Stimulated activated CD8-positive, alpha-beta memory T cell treated with anti-CD3 and anti-CD28 coated beads, Interleukin-2, amount 100 ng/mL, for 48 hours (primary cell): ENCODE data around the gene DLGAP4.
"Not testable (repeated sequence)": the region's sequence is repeated elsewhere in the genome, so short reads cannot be mapped to it uniquely, and the experiment has no call there.

Experiments used
- DNase-seq, 2 donors: peaks; one replicate each; pipeline ENCODE4 v3.0.0-alpha.2; 2020; ENCODE audit warnings: low read depth in 2 of 2

The DLGAP4 gene

DNA sequence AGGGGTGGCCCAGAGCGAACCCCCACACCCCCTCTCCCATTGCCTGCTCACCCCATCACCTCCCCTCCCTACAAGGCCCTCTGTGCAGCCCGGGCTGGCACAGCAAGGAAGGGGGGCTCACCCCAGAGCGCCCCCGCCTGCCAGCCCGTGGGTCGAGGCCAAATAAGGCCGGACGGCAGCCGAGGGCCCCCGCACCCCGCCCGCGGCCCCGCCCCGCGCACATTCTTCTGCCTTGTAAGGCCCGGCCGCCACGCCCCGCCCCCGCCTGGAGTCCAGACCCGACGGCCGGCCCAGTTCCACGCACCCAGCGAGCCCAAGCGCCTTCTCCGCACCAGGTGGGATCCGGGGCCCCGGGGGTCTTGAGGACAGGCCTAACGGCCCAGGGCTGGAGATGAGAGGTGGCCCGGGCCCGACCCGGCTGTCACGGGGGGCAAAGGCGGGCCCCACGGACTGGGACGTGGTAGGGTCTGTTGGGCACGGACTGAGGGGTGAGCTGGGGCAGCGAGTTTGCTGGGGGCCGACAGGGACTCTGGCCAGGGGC is 235.2 kb downstream of the DLGAP4 start, which contains the start of gene MYL9:
Gene MYL9 (plus strand): TSS at position 293 of the 541 bp plus-strand sequence. CDS start 3,366 bp downstream, outside the sequence.
- no peak for DNase-seq

DNA sequence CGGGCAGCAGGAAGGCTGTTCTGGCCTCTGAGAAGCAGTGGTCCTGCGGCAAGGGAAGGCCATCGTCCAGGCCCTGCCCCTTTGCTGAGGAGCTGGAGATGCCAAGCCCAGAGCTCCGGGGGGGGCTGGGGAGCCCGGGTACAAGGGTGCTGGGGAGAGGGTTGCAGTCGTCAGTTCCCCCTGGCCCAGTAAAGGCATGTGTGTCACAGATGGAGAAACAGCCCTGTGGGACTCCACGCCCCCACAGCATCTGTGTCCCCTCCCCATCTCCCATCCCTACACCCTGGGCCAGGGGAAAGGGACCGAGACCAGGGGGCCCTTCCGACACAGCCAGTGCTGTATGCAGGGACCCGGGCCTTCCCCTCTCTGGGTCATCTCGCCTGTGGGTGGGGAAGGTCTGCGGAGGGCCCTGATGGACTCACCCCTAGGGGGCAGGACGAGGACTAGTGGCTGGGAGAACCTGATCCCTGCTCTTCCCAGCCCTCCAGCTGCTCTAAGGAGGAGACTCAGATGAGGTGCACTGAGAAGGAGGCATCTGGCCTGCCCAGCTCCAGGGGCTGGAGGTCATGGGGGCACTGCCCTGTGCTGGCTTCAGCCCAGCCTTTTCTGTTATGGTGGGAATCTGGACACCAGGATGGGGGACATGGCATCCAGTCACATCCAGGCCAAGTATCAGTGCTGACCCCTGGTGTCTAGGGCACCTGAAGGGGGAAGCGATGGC is 235.8 kb downstream of the DLGAP4 start:
- no peak for DNase-seq

- no peak for DNase-seq
Measured at GRCh38 chr20:36542516-36543183, 236.5 kb downstream of the DLGAP4 start.

- no peak for DNase-seq
Measured at GRCh38 chr20:36543184-36544133, 237.3 kb downstream of the DLGAP4 start.

DNA sequence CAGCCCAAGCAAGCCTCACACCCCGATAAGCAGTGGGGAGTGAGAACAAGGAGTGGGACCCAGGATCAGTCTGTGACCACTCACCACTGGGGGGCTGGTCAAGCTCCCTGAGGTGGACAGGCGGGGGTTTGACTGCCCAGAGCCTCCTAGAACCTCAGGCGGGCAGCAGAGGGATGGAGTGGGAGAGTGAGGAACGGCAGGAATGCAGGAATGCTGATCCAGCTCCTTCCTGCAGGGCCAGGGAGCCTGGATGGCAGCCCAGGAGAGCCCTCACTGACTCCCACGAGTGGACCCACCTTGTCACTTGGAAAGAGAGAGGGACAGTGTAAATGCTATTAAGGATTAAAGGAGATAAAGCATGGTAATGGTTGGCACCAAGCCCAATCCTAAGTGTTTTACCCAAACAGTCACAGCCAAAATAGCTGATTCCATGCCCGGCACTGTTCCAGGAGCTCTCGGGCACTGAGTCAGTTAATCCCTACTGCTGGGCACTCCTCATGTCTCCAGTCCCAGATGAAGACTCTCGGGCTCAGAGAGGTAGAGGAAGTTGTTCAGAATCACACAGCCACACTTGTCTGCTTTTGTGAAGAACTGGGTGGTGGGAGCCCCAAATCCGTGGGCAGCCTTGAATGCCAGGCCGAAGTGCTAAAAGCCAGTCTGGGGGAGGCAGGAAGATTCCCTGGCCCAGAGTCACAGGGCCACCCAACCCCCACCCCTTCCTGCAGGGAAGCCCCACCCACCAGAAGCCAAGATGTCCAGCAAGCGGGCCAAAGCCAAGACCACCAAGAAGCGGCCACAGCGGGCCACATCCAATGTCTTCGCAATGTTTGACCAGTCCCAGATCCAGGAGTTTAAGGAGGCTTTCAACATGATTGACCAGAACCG is 238.2 kb downstream of the DLGAP4 start:
- no peak for DNase-seq

DNA sequence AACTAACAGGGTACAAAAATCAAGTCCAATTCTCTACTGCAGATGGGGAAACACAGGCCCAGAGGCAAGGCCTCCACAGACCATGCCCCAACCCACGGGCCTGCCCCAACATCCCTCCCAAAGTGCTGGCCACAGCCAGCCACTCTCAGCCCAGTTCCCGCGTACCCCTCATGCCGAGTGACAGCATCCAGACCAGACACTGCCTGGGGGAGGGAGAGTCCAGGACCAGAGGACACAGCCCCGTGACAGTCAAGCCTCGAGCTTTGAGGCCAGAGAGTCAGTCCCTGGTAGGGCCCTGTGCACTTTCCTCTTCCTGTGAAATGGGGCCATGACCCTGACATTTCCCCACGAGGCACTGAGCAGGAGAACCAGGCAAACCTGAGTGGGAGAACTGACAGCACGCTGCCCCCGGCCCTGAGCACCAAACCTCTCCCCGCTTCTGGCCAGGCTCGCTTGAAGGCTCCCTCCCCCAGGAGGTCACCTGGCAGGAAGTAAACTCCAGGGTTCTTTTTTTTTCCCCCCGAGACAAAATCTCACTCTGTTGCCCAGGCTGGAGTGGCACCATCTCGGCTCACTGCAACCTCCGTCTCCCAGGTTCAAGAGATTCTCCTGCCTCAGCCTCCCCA is 240.1 kb downstream of the DLGAP4 start:
- no peak for DNase-seq

- DNase-seq: no peak
Measured at GRCh38 chr20:36547186-36548005, 241.3 kb downstream of the DLGAP4 start.

GRCh38 chr20:36548006-36548315 is 241.8 kb downstream of the DLGAP4 start:
- DNase-seq: no peak

DNA sequence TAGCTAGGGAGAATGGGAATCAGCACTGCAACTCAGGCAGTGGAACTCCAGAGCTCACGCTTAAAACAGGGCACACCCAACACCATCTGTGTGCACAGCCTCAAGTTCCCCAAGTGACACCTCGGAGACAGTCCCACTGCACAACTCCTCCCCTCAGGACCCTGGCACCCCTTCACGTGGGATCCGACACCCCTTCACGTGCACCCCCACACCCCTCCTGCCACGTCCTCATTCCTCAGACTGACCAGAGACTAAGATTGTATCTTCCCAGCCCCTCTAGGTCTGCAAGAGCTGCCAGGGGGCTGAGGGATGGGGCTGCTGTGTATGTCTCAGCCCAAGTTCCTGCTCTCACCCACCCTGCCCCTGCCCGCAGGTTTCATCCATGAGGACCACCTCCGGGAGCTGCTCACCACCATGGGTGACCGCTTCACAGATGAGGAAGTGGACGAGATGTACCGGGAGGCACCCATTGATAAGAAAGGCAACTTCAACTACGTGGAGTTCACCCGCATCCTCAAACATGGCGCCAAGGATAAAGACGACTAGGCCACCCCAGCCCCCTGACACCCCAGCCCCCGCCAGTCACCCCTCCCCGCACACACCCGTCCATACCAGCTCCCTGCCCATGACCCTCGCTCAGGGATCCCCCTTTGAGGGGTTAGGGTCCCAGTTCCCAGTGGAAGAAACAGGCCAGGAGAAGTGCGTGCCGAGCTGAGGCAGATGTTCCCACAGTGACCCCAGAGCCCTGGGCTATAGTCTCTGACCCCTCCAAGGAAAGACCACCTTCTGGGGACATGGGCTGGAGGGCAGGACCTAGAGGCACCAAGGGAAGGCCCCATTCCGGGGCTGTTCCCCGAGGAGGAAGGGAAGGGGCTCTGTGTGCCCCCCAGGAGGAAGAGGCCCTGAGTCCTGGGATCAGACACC is 242.8 kb downstream of the DLGAP4 start:
- no peak for DNase-seq

- no peak for DNase-seq
Measured at GRCh38 chr20:36549628-36549941, 243.4 kb downstream of the DLGAP4 start.

- no peak for DNase-seq
Measured at GRCh38 chr20:36549942-36550789, 244.0 kb downstream of the DLGAP4 start.

DNA sequence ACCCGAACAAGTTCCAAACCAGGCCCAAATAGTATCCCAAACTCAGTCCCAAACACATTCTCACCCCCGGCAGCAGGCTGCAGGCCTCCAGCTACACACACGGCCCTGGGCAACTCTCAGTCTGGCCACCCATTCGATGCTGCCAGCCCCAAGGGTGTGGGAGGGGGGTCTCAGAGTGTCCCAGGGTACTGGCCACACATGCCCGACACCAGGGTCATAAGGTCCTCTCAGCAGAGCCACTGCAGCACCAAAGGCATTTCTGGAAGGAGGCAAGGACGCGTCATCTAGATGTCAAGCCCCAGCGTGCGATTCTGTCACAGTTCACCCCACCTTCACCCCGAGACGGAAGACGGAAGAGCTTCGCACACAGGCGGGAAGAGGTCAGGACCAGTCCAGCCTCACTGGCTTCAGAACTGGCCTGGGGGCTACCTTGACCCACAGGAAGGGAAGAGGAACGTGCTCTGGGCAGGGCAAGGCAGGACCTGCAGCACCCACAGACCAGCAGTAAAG is 244.7 kb downstream of the DLGAP4 start:
- DNase-seq: no peak

DNA sequence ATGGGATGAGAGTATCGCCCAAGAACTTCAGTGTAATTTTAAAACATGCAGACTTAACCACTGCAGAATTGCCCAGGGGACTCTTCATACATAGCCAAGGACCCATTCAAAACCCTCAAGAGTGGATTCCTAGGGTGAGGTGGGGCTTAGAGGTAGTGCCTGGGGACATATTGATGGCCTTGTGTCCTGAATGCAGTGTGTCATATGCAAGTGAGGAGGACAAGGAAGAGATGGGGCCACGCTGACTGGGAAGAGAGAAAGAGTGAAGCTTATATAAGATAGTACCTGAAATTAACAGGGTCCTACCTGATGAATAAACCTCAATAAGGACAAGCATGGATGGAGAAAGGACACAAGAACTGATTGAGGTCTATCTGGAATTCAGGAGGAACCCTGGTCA is 249.1 kb downstream of the DLGAP4 start:
- DNase-seq: no peak

DNA sequence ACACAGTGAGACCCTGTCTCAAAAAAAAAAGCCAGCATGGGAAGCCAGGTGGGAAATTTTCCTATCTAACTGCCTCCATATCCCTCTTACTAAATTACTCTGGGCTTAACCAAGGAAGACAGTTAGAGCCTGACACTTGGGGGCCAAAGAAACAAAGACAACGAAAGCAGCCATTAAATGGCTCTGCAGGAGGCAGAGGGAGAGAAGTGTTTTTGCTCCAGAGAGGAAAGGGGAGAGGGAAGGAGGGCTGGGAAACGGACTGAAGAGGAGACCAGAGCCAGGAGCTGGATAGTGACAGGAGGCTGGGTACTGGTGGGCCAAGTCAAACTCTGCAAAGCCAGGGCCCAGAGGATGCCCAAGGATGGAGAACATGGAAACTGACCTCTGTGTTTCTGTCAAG is 256.6 kb downstream of the DLGAP4 start:
- DNase-seq: no peak

GRCh38 chr20:36563374-36563773 is 257.2 kb downstream of the DLGAP4 start:
- no peak for DNase-seq

- DNase-seq: not testable (repeated sequence)
Measured at GRCh38 chr20:36564078-36564725, 258.1 kb downstream of the DLGAP4 start.

DNA sequence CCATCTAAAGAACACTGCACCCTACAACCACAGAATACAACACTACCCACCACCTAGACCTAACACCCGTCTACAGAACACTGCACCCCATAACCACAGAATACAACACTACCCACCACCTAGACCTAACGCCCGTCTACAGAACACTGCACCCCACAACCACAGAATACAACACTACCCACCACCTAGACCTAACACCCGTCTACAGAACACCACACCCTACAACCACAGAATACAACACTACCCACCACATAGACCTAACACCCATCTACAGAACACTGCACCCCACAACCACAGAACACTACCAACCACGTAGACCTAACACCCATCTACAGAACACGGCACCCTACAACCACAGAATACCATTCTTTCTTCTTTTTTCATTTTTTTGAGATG is 258.6 kb downstream of the DLGAP4 start:
- DNase-seq: not testable (repeated sequence)
